Measurements from ENCODE around the gene FREM1.

DNA sequence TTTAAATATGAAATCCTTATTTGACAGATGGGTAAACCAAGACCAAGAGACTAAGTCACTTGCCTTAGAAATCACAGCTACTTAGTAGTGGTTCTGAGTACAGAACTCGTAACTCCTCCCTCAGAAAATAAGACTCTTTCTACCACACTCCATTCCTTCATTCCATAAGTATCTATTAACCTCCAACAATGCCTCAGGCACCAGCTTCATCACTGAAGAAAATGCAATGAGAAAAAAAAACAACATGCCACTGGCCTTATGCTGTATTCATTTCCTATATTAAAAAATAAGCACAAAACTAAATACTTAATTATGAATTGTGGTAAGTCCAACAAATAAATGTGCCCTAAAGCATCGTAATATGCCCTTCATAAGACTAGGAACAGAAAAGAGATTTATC is 13.5 kb upstream of the FREM1 start:
- TF ChIP-seq, protein P1, sequence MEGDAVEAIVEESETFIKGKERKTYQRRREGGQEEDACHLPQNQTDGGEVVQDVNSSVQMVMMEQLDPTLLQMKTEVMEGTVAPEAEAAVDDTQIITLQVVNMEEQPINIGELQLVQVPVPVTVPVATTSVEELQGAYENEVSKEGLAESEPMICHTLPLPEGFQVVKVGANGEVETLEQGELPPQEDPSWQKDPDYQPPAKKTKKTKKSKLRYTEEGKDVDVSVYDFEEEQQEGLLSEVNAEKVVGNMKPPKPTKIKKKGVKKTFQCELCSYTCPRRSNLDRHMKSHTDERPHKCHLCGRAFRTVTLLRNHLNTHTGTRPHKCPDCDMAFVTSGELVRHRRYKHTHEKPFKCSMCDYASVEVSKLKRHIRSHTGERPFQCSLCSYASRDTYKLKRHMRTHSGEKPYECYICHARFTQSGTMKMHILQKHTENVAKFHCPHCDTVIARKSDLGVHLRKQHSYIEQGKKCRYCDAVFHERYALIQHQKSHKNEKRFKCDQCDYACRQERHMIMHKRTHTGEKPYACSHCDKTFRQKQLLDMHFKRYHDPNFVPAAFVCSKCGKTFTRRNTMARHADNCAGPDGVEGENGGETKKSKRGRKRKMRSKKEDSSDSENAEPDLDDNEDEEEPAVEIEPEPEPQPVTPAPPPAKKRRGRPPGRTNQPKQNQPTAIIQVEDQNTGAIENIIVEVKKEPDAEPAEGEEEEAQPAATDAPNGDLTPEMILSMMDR (IDR thresholded peaks at IDR 0.05 in 4 of 5, conservative IDR thresholded peaks at IDR 0.05 in 1 of 5), result no peak
- TF ChIP-seq POLR2A (IDR thresholded peaks at IDR 0.05), result no peak
